PFSK-1 (cell line): Measurements from ENCODE around the gene UTP4.

Experiments
- FOXP2 ChIP-seq: optimal IDR thresholded peaks from 2 replicates; pipeline ENCODE3; 2011; ENCODE audit warnings: borderline replicate concordance, control low read depth, inconsistent platforms; ENCODE audit not compliant: insufficient read depth; ENCODE audit errors: extremely low read length, extremely low read depth
- POLR2AphosphoS5 ChIP-seq: IDR thresholded peaks from 2 replicates; pipeline ENCODE4 v1.6.1; 2012; ENCODE audit warnings: low read depth, mild to moderate bottlenecking, control low read depth, low read length, moderate library complexity
- REST ChIP-seq, 2 experiments: IDR thresholded peaks; 2 replicates each; pipeline versions ENCODE4 v1.6.1 to v1.8.0; 2011 to 2012; ENCODE audit warnings: low read depth in 2 of 2, low read length in 2 of 2, control low read depth in 1 of 2, inconsistent platforms in 1 of 2, mild to moderate bottlenecking in 1 of 2, moderate library complexity in 1 of 2; ENCODE audit not compliant: insufficient read depth in 1 of 2
- SIN3A ChIP-seq: IDR thresholded peaks from 2 replicates; pipeline ENCODE4 v1.6.1; 2012; ENCODE audit warnings: mild to moderate bottlenecking, low read length, moderate library complexity, borderline replicate concordance; ENCODE audit not compliant: insufficient read depth
- TAF1 ChIP-seq: IDR thresholded peaks from 2 replicates; pipeline ENCODE4 v1.6.1; 2012; ENCODE audit warnings: low read length, control low read depth, borderline replicate concordance; ENCODE audit not compliant: insufficient read depth

Gene UTP4

DNA sequence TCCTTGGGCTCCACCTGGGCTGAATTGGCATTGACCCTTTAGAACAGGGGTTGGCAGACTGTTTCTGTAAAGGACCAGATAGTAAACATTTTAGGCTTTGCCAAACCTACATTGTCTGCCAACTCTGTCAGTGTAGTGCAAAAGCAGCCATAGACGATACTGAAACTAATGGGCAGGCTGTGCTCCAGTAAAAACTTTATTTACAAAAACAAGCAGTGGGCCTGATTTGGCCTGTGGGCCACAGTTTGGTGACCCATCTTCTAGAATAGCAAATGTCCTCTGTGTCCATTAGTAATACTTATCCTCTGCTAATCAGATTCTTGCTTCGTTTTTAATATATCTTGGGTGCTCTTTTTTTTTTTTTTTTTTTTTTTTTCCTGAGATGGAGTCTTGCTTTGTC, 6.2 kb downstream of the UTP4 start:
- no peak for TF ChIP-seq REST (IDR thresholded peaks at IDR 0.05; ENCODE audit: insufficient read depth in 1 of 2, low read depth in 2 of 2, low read length in 2 of 2)
- no peak for TF ChIP-seq POLR2AphosphoS5

DNA sequence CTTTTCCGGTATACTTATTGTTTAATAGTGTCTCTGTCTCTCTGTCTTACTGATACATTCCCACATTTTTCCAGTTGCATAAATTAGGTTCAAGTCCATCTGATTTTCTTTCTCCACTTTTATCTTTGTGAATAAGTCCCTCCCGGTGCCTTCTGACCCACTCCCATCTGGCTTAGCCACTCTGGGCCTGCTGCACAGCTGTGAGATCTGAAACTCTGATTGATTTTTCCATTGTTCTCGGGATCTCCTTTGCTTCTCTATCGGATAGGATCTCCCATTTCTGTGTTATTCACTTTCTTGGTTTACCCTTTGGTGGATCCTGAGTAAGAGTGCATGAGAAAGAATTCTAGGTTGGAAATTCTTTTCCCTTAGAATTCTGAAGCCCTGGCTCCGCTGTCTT, 8.6 kb downstream of the UTP4 start:
- TF ChIP-seq POLR2AphosphoS5 (no peak), SIN3A (no peak), REST (IDR thresholded peaks at IDR 0.05; ENCODE audit: insufficient read depth in 1 of 2, low read depth in 2 of 2, low read length in 2 of 2) (no peak), TAF1 (no peak), FOXP2 (no peak)

DNA sequence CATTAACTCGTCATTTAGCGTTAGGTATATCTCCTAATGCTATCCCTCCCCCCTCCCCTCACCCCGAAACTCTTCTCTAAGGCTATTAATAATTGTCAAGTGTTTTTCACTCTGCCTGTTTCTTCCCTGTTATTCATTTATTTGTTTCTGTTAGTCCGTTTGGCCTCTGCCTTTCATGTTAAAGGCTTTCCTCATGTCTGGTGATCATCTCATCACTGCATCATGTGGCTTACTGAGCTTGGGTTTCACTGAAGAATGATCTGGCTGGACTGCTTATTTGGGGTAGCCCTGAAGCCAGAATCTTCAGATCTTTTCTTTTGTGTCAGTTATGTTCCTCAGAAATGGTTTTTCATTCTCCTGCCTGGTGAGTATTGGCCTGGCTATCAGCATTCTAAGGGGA, 9.5 kb downstream of the UTP4 start:
- no peak for TF ChIP-seq FOXP2
- no peak for TF ChIP-seq SIN3A
- TF ChIP-seq REST (IDR thresholded peaks at IDR 0.05; ENCODE audit: insufficient read depth in 1 of 2, low read depth in 2 of 2, low read length in 2 of 2): no peak
- TF ChIP-seq TAF1: no peak
- TF ChIP-seq POLR2AphosphoS5: no peak

- TF ChIP-seq REST (IDR thresholded peaks at IDR 0.05; ENCODE audit: insufficient read depth in 1 of 2, low read depth in 2 of 2, low read length in 2 of 2): no peak
- no peak for TF ChIP-seq TAF1
- TF ChIP-seq POLR2AphosphoS5: no peak
- TF ChIP-seq SIN3A: no peak
- no peak for TF ChIP-seq FOXP2
Observed at GRCh38 chr16:69143116-69143515, 10.7 kb downstream of the UTP4 start.

- TF ChIP-seq SIN3A: no peak
Observed at GRCh38 chr16:69145658-69146057, 13.2 kb downstream of the UTP4 start.
